ENCODE data around the gene ZMIZ1. TPM values are rescaled to one million over a fixed set of nuclear protein-coding genes. Genes with fewer than 3 reads are reported as not detected.

Gene ZMIZ1
- total RNA-seq, 2 donors from 2014 or later, result 51.4 to 58.0 TPM

DNA sequence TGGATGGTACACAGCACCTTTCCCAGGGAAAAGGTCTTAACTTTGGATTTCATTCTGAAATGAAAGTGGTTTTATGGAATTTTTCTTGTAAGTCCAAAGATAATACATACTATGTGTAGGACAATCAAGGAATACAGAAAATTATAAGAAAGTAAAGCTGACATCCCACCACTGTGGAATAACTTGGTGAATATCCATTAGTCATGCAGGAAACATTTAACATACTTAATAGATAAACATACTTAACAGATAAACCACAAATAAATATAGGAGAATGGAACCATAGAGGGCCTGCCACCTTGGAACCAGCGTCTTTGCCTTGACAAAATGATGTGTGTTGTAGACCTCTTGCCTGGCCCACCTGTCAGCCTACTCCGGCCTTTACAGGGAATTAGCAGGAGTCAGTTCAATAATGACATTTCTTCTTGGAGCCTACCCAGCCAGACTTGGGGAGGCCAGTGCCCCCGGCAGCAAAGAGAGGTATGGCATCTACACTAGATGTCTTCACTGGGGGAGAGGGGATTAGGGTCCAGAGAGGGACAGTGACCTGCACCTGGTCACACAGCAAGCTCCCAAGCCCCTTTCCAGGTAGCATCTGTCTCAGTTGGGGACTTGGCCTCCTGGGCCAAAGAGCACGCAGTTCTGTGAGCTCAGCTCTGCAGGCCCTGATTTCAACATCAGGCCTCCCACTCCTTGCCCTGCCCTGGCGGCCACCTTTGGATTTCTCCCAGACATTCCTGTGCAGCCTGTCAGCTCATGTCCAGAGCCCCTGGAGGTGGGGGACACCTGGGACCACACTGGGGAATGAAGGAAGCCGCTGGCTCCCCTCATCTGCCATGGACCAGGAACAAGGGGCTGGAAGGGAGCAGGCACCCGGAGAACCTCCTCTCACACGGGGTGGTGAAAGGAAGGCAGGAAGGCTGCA, 165.9 kb downstream of the ZMIZ1 start:
- ATAC-seq, result peak in 1 of 2 donors; percentile 49
- DNase-seq, result no peak
- intact Hi-C loops (cut with DNase I), result no loop called here

GRCh38 chr10:79235765-79236432, 167.1 kb downstream of the ZMIZ1 start:
- ATAC-seq, result no peak
- no peak for DNase-seq
- intact Hi-C loops (cut with DNase I), result no loop called here

DNA sequence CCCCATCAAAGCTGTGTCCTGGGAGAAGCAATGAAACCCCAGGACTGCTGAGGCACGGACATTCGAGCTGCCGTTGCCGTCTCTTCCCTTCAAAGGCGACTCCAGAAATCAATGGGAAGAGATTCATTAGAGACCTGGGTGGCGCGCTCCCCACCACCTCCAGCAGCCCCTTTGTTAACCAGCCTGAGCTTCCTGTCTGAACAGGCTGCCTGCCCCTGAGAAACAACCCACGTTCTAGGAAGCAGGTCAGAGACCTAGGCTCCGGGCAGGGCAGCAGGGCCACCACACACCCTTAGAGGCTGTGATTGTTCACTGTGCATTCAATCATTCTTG, 167.6 kb downstream of the ZMIZ1 start:
- ATAC-seq (no peak), DNase-seq (no peak)
- intact Hi-C loops (cut with DNase I), result no loop called here

- DNase-seq (no peak), ATAC-seq (no peak)
- intact Hi-C loops (cut with DNase I), result no loop called here
These were observed 168.8 kb downstream of the ZMIZ1 start for GRCh38 chr10:79237454-79238157.

- intact Hi-C loops (cut with DNase I), result no loop called here
- ATAC-seq (no peak), DNase-seq (no peak)
These were observed 169.4 kb downstream of the ZMIZ1 start for GRCh38 chr10:79238158-79238520.

DNA sequence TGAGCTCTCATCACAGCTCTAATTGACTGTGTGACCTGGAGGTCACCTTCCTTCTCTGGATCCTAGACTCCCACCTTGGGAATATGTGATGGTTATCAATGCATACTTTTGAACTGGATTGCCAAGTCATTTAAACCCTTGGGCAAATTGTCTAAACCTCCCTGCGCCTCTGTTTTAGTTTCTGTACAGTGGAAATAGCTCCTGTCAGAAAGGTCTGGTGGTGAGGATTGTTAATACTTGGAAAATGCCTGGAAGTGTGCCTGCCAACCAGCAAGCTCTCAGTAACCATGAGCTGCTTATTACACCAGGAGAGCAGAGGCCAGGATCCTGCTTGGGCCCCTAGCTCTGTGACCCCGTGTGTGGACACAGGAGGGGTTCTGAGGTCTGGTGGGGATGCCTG, 169.8 kb downstream of the ZMIZ1 start:
- DNase-seq (no peak), ATAC-seq (no peak)
- intact Hi-C loops (cut with DNase I), result no loop called here

- ATAC-seq, result peak in 1 of 2 donors; percentile 8
These were observed 170.6 kb downstream of the ZMIZ1 start for GRCh38 chr10:79239275-79239779.

GRCh38 chr10:79239924-79240581, 171.3 kb downstream of the ZMIZ1 start:
- intact Hi-C loops (cut with DNase I), result no loop called here
- no peak for ATAC-seq
- DNase-seq, result no peak

More at GRCh38 chr10:79239275-79239779, 170.6 kb downstream of the ZMIZ1 start:
- intact Hi-C loops (cut with DNase I), result no loop called here
- peak; percentile 55 for DNase-seq

GRCh38 chr10:79241629-79241989, 172.8 kb downstream of the ZMIZ1 start:
- DNase-seq (no peak), ATAC-seq (no peak)
- intact Hi-C loops (cut with DNase I), result no loop called here

- DNase-seq (peak; percentile 83), ATAC-seq (peak; percentile 38 to 47)
- intact Hi-C loops (cut with DNase I), result no loop called here
These were observed 173.3 kb downstream of the ZMIZ1 start for GRCh38 chr10:79241990-79242619.

GRCh38 chr10:79242620-79243152, 173.9 kb downstream of the ZMIZ1 start:
- DNase-seq (peak; percentile 77), ATAC-seq (peak; percentile 38)
- intact Hi-C loops (cut with DNase I), result no loop called here

- intact Hi-C loops (cut with DNase I), result no loop called here
- ATAC-seq (peak in 1 of 2 donors; percentile 9), DNase-seq (no peak)
These were observed 174.7 kb downstream of the ZMIZ1 start for GRCh38 chr10:79243181-79244067.

GRCh38 chr10:79244068-79244442, 175.3 kb downstream of the ZMIZ1 start:
- intact Hi-C loops (cut with DNase I), result no loop called here
- no peak for ATAC-seq
- no peak for DNase-seq

DNA sequence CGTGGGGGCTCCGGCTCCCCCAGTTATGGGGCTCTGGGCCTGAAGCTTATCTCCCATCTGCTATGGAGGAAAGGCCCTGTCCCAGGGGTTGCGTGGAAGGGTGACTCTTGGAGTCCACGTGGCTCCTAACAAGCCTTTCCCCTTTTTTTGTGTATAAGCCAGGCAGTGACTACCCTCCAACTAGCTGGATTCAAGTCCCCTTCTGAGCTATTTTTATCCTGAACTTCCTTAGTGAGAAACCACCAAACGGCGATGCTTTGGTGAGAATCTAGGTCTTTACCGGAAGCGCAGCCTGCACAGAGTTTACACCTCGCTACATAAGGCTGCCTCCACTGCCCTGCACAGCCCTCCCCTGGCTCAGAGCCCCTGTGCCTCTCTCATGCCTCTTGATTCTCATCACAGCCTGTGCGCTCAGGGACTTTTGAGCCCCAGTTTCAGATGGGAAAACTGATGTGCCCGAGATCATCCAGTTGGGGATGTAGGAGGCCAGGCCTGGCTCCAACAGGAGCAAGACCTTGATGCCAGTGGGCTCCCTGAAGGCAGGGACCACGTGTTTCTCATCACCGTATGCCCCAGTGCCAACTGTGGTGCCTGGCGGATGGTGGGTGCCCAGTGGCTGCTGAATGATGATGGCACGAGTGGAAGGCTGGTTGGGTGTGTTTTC, 176.2 kb downstream of the ZMIZ1 start:
- intact Hi-C loops (cut with DNase I), result no loop called here
- no peak for ATAC-seq
- no peak for DNase-seq

DNA sequence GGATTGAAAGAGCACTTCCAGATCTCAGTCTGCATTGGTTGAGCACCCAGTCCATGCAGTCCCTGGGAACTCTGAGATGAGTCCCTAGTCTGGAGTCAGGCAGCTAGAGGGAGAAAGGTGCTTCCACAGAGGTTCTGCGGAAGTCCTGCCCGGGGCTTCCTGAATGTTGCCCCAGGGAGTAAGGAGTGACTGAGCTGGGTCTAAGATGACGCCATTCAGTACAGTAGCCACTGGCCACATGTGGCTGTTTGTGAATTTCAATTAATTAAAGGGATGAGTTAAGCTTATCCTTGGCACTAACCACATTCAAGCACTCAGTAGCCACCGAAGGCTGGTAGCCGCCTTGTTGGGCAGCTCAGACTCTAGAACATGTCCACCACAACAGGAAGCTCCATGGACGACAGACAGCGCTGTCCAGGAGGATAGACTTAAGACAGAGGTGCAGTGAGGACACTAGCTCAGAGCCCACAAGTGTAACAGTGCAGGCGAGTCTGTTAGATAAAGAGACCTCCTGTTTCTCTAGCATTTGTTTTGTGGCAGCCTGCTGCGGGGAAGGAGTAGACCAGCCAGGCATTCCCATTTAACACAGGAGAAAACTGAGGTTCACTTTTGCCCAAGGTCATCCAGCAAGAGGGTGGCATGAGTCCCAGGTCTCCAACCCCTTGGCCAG, 176.9 kb downstream of the ZMIZ1 start:
- DNase-seq, result no peak
- ATAC-seq, result no peak
- intact Hi-C loops (cut with DNase I), result no loop called here

DNA sequence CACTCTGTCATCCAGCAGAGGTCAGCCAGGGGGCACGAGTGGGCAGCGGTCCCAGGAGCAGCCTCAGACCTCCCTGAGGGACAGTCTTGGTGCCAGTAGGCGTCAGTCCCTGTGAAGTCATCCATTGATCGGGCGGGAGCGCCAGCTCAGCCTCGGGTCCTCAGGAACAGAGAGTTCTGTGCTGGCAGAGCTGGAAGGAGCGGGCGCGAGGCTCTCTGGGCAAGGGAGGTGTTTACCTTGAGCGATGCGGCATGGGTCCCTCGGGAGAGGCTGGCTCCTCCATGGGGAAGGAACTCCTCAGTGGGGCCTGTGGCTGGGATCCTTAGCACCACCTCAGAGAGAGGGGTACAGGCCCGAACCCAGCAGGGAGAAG, 177.4 kb downstream of the ZMIZ1 start:
- intact Hi-C loops (cut with DNase I), result no loop called here
- ATAC-seq, result peak; percentile 45 to 54
- DNase-seq, result peak; percentile 81

Data from left cardiac atrium (tissue), 4 donors.